ENCODE data around the gene FAM25C.
"Not testable (repeated sequence)": the region's sequence is repeated elsewhere in the genome, so short reads cannot be mapped to it uniquely, and the experiment has no call there.

- TF ChIP-seq CTCF (IDR thresholded peaks at IDR 0.05 in 2 of 3, conservative IDR thresholded peaks at IDR 0.05 in 1 of 3; ENCODE audit: borderline replicate concordance in 1 of 3, insufficient read depth in 1 of 3, low read depth in 2 of 3, low read length in 2 of 3); REST (IDR thresholded peaks at IDR 0.05; ENCODE audit: low read depth); TCF7L2 (IDR thresholded peaks at IDR 0.05; ENCODE audit: borderline replicate concordance, extremely low read depth, insufficient read depth, insufficient read length); EZH2 (IDR thresholded peaks at IDR 0.05); SIN3A (IDR thresholded peaks at IDR 0.05; ENCODE audit: low read depth); MAX (IDR thresholded peaks at IDR 0.05); EZH2phosphoT487 (IDR thresholded peaks at IDR 0.05; ENCODE audit: borderline replicate concordance); EGR1 (IDR thresholded peaks at IDR 0.05; ENCODE audit: low read depth); POLR2AphosphoS5 (IDR thresholded peaks at IDR 0.05; ENCODE audit: low read depth, low read length): not testable (repeated sequence)
Observed at GRCh38 chr10:47970047-47970446, 29.5 kb downstream of the FAM25C start.

Data from HCT116 (cell line).